Hepatocyte (in vitro differentiated cells): ENCODE measurements around the gene ZNF789.

Experiments used
- EZH2 ChIP-seq: fragments of 200-600 bp; sonication (generic); IDR thresholded peaks from 2 replicates; pipeline ENCODE4 v1.6.1; 2016; ENCODE audit warnings: antibody characterized with exemption, mild to moderate bottlenecking, borderline replicate concordance
- TF ChIP-seq, protein P1 (sequence below): fragments of 200-600 bp; sonication (generic); IDR thresholded peaks from 2 replicates; pipeline ENCODE4 v1.5.1; 2016; ENCODE audit warnings: antibody characterized with exemption, mild to moderate bottlenecking; ENCODE audit not compliant: poor library complexity

DNA sequence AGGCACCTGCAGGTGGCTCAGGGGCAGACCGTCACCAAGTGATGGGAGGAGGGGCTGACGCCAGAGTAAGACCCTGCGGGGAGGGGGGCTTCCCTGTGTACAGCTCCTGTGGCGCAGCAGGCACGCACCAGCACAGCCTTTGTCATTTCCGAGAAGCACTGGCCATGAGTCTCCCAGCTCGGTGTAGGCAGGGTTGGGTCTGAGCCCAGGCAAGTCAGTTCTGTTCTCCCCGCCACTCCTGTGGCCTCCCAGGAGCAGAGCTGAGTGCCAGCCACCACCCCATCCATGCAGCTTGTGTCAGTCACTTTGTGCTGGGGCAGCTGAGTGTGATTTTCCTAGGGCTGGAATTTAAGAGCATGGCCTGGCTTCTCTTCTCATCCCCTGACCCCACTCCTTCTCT is 20.8 kb upstream of the ZNF789 start:
- TF ChIP-seq, protein P1, sequence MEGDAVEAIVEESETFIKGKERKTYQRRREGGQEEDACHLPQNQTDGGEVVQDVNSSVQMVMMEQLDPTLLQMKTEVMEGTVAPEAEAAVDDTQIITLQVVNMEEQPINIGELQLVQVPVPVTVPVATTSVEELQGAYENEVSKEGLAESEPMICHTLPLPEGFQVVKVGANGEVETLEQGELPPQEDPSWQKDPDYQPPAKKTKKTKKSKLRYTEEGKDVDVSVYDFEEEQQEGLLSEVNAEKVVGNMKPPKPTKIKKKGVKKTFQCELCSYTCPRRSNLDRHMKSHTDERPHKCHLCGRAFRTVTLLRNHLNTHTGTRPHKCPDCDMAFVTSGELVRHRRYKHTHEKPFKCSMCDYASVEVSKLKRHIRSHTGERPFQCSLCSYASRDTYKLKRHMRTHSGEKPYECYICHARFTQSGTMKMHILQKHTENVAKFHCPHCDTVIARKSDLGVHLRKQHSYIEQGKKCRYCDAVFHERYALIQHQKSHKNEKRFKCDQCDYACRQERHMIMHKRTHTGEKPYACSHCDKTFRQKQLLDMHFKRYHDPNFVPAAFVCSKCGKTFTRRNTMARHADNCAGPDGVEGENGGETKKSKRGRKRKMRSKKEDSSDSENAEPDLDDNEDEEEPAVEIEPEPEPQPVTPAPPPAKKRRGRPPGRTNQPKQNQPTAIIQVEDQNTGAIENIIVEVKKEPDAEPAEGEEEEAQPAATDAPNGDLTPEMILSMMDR = no peak
- no peak for TF ChIP-seq EZH2
